NCI-H2227 (cell line): ENCODE data around the gene NT5DC1.
A peak's percentile ranks its signal among the peaks of the same experiment; 100 is the strongest.

ENCODE experiments used
- DNase-seq: peaks from one replicate; lab custom pipeline; 2025; ENCODE audit not compliant: unreplicated experiment; lab: John Stamatoyannopoulos, UW

NT5DC1 gene

DNA sequence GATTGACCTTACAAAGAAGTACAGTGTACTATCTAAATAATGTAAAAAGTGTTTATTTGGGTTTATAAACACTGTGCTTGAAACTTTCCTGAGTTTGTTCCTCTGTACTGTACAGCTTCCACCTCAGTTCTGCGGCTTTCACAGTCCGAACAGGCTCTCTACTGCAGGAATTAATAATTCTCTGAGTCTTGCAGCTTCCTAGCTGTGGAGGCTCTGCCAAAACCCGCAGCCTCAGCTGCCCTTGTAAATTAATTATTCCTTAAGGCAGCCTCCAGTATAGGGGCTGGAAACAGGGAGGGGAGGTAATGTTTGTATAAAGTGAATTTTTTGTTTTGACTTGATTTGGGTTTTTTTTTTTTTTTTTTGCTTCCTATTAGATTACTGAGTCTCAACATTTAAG, 134.0 kb downstream of the NT5DC1 start:
- no peak for DNase-seq

DNA sequence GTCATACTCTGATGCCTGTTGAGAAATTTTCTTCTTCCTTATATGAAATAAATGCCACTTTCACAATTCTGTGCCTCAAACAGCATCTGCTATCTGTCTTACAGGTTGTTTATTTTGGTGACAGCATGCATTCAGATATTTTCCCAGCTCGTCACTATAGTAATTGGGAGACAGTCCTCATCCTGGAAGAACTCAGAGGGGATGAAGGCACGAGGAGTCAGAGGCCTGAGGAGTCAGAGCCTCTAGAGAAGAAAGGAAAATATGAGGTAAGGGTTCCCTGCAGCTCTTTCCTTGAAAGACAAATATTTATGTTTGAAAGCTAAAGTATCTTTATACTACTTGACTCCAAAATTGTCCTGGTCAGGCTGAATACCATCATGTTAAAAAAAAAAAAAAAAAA, 137.4 kb downstream of the NT5DC1 start:
- no peak for DNase-seq

DNA sequence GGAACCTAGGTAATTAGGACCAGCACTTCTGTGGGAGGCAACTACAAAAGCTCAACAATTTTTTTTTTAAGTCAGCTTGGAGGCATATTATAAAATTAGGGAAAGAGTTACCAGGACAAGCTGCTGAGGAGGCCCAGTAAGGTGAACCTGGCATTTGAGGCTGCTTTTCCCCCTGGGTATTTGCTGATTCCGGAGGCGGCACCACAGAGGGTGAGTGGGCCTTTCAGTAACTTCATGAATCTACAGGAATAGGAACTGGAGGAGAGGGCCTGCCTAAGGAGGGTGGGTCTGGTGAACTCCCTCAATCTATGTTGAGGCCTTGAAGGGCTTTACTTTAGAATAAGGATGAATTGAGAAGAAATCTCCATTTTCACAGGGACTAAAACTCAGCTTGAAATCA, 138.6 kb downstream of the NT5DC1 start:
- no peak for DNase-seq

DNA sequence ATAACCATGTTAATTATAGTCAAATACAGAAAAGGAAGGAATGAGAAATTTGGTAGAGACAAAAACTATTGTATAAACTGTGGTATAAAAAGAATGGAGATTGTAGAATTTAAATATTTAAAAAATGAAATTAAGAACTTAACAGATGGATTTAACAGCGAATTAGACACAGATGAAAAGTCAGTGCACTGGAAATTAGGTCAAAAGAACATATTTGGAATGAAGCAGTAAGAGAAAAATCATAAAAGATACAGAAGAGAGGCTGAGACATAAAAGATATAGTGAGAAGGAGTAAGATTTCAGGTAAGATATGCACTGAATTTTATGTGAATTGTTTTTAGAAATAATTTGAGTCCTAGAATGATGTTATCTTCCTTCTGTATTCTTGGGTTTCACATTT, 139.2 kb downstream of the NT5DC1 start:
- DNase-seq = no peak

DNA sequence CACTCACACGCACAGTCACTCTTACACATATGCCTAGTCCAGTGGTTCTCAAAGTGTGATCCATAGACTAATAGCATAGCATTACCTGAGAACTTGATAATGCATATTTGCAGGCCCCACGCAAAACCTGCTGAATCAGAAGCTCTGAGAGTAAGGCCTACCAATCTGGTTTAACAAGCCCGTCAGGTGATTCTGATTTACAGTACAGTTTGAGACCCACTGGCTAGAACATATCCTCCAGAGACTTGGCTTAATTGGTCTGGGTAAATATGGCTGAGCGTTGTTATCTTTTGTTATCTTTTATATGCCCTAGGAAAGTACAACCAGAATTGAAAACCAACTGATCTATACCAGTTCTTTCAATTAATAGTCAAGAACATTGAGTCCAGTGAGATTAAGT, 143.6 kb downstream of the NT5DC1 start:
- DNase-seq = no peak

DNA sequence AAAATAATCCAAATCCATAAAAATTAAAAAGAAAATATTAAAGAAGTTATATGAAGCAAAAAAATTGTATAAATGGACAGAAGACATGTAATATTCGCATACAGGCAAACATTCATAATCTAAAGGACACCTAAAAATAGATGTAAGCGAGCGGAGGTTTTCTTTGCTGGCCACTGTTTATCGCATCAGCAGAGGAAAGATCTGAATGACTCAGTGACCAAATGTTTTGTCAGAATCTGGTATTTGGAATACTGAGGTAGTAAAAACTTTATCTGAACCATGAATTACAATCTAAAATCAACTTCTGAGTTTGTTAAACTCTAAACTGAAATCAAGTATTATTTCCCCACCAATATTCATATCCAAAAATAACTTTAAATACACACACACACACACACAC, 145.4 kb downstream of the NT5DC1 start:
- DNase-seq = no peak

DNA sequence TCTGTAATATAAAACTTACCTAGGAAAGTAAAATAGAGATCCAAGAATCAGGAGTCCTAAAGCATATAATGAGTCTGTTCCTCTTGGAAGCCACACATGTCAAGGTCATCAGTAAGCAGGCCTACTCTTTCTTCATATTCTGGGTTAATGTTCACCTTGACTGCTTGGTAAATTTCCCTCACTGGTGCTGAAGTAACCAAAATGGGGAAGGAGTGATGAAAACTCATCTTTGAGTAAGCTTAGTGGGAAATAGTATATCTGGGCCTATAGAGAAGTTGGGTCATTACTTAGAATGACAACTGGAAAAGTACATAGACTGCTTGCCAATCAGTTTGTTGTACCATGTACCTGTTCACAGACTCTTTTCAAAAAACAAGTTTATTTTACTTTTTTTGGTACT, 146.6 kb downstream of the NT5DC1 start:
- DNase-seq = no peak

DNA sequence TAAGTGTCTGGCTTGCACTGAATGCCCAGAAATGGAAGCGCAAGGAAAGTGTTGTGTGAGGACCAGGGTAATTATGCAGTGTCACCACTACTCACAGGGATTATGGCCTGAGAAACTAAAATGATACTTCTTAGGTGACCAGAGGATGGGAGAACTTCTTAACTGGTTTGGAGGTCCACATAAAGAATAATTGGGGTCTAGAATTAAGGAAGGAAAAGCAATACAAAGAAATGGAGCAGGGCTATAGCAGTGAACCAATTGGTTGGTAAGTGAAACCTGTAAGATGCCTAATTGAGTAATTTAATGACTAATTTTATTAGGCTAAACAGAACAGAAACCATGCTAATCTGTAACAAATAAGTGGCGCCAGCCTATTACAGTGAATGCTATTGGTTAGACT, 147.9 kb downstream of the NT5DC1 start:
- no peak for DNase-seq

DNA sequence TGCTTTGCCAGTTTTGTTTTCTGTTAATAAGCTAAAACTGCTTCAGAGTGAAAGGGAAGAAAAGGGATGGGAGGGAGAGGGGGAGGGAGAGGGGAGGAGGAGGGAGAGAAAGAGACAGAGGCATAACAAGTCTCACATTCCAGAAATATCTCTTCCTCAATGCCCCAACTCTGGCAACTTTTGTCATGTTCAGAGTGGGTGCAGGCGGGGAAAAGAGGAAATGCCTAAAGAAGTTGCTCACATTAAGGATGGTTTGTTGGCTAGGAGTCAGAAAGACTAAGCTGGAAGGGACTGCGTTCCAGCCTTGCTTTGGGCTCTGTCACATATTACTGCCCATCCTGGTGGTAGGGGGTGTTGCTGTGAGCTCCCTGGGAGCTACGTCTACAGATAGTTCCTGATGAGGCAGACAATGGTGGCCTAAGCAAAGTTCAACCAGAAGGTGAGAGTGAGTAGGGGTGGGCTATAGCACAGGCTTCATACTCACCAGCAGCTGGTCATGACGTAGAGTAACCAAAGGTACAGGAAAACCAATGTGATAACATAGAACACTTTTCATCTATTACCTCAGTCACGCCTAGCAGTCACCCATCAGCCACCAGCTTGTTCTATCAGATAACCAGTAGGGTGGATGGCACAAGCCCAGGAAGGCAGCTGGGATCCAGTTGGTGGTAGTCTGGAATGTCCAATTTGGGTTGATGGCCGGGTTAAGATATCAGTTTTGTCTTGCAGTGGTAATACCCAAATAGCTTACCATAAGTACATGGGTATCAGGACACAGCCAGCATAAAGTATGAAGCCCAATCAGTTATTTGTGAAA, 151.1 kb downstream of the NT5DC1 start:
- no peak for DNase-seq

DNA sequence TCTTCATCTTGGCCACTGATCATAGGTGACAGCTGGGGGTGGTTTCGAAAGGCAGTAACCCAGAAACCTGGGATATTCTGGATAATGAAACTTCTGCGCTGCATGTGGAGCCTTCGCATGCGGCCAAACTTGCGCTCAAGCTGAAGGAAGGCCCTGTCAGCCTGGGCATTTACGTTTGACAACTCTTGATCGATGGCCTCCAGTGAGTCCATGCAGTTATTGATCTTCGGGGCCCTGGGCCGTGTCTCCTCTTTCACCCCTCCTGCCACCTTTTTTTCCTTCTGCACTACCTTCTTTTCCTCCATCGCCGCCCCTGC, 152.5 kb downstream of the NT5DC1 start:
- no peak for DNase-seq

DNA sequence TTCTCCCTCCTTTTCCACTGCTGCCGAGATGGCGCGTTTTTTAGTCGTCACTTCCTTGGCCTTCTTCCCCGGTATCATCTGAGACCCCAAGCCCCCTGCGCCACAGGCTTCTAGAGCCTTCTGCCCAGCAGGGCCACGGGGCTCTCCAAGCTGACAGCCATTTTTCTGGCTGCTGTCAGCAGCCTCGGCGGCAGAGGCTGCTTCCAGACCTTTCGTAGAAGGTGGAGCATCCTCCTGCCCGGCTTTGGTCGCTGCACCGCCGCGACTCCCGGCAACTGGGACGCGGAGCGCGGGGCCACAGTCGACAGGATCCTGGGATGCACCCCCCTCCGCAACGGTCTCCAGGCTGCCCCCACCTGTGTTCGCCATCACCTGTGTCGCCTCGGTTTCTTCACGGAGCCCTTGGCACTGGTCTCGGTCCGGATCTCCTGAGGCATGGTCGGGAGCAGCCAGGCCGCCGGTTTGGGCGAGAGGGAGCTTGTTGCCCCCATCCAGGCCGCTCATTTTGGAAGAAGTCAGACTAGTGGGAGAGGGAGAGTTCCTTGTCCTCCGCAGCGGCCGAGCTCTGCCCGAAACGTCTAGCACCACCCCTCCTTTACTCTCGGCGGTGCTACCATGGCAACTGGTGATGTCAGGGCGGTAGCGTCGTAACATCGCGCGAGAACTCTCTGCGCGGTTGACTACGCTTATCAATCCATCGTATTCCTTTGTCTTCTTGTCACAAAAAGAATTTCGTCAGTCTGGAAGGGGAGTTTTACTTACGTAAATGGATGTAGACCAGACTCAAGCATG, 153.0 kb downstream of the NT5DC1 start, which contains the start of gene TSPYL4:
TSS of gene TSPYL4 (minus strand) at position 571 of the 792 bp plus-strand sequence. CDS start at position 504, 67 bp downstream.
- DNase-seq = peak; percentile 95

DNA sequence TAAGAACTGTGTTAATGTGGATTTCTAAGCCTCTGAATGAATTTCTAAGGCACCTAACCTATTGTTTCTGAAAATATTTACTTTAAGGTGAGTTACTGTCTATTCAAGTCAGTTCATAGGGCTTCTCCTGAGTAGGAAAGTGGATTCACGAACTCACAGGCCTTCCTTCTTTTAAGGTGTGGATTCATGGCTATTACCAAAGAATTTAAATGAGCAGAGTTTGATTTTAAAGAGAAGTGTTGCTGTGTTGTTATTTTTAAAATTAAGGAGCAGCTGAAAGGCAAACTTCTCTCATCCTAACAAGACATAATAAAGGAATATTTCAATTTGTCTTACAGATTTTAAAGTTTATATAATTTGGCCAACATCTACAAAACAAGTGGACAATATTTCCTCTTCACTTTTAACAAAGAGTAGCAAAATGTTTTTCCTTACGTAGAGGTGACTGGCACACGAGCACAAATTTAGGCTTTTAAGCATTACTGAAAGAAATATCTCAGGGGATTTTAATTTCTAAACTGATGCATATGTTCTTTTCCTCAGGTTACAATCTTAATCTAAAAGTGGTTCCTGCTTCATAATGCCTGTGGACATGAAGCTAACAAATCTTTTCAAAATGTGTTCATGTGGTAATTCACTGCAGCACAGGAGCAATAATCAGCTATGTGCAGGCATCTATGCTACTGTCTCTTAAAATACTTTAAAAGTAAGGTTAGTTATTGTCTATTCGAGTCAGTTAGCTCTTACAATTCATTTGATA, 153.8 kb downstream of the NT5DC1 start:
- no peak for DNase-seq

DNA sequence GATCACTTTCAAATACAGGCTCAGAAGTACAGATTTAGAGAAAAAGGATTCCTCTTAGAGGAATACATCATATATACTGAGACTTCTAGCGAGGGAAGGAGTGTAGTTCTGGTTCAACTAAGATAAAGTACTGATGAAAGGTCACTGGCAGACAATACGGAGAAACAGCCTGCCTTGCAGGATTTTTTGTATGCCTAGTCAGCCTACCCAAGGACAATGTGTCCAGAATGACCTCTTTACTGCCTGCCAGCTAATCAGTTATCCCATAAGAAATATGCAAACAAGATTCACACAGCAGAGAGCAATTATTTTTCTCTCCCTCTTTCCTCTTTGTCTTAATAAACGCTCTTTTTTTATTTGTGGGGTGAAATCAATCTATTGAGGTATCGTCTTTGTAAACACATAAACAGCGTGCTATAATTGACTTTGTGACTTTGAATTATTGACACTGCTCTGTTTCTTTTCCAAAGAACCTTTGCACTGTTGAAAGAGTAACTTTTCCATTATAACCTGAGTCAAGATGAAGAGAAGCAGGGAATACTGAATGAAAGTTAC, 154.7 kb downstream of the NT5DC1 start:
- DNase-seq = no peak

DNA sequence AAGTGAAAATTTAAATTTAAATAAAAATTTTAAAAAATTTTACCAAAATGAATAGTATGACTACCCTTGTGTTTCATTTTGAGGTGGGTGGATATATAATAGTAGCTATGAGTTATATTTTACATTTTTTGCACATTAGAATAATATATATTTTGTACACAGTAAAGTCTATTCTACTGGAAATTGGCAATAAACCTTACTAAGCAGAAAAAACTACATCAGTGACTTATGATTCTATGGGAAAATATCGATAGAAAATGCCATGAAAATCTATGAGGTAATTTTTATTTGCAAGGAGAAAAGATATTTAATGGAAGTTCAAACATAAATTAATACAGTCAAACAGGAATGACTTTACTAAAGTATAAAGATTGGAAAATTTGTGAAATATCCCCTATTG, 156.0 kb downstream of the NT5DC1 start:
- no peak for DNase-seq

DNA sequence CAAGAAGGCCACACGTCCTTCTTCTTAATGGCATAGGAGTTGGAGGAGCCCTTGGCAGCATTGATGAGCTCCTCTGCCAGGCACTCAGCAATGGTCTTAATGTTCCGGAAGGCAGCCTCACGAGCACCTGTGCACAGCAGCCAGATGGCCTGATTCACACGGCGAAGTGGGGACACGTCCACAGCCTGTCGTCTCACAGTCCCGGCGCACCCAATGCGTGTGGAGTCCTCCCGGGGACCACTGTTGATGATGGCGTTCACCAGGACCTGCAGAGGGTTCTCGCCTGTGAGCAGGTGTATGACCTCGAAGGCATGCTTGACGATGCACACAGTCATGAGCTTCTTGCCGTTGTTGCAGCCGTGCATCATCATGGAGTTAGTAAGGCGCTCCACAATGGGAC, 157.9 kb downstream of the NT5DC1 start:
- no peak for DNase-seq

DNA sequence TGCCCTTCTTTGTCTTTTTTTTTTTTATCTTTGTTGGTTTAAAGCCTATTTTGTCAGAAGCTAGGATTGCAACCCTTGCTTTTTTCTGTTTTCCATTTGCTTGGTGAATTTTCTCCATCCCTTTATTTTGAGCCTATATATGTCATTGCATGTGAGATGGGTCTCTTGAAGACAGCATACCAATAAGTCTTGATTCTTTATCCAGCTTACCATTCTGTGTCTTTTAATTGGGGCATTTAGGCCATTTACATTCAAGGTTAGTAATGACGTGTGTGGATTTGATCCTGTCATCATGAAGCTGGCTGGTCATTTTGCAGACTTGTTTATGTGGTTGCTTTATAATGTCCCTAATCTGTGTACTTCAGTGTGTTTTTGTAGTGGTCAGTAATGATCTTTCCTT, 162.7 kb downstream of the NT5DC1 start:
- no peak for DNase-seq

DNA sequence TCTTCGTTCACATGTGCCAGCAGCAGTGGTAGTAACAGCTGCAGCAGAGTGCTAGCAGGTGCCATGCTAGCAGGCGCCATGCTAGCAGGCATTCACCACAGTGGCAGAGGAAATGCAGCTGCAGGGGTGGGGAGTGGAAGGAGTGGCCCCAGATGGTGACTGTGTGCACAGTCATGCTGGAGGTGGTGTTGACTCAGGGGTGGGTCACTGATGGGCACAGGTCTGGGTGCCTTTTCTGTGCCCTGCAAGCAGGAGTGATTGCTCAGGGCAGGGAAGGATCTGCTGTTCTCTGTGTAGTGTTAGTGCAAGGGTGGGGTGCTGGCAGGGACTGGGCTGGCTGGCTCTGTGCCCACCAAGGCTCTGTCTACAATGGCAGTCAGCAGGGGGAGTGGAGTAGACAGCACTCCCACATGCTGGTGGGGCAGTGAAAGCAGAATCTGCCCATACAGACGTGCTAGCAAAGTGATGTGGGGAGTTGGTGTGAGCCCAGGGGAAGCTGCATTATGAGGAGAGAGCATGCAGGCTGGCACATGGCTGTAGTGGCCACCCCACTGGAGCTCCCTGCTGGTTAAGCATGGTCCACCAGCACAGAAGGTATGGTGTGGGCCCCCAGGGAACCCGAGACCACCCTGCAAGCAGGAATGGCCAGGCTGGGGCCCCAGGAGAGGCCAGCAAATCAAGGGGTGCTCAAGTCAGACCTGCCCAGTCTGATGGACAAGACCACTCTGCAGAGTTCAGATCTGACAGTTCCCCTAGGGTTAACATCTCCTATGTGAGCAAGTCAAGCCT, 164.6 kb downstream of the NT5DC1 start:
- DNase-seq = no peak

DNA sequence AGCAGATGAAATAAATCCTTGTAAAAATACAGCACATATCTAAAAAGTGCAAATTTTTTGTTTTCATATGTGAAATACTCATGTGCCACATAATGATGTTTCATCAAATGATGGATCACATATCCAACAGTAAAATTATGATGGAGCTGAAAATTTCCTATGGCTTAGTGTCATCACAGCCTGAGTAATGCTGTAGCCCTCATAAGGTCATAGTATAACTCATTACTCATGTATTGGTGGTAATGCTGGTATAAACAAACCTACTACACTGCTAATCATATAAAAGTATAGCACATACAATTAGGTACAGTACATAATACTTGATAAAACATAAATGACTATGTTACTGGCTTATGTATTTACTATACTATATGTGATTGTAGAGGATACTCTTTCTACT, 166.2 kb downstream of the NT5DC1 start:
- no peak for DNase-seq

DNA sequence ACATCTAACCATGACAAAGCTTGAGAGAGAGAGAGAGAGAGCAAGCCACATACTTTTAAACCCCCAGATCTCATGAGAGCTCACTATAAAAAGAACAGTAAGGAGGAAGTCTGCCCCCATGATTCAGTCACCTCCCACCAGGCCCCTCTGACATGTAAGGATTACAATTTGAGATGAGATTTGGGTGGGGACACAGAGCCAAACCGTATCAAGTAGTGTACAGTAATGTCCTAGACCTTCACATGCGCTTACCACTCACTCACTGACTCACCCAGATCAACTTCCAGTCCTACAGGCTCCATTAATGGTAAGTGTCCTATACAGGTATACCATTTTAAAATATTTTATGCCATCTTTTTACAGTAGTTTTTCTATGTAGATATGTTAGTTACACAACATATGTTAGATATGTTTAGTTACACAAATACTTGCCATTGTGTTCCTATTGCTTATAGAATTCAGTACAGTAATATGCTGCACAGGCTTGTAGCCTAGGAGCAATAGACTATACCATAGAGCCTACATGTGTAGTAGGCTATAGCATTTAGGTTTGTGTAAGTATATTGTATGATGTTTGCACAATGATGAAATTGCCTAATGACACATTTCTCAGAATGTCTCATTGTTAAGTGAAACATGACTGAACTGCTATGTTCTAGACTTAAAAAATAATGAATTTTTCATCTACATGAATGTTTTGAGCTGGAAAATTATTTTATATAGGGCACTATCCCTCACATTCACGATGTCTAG, 167.4 kb downstream of the NT5DC1 start:
- DNase-seq = no peak
